WTC11 (cell line): ENCODE results near the gene WDR55. TPM values are rescaled to one million over a fixed set of nuclear protein-coding genes. Genes with fewer than 3 reads are reported as not detected.
"Not testable (repeated sequence)": the region's sequence is repeated elsewhere in the genome, so short reads cannot be mapped to it uniquely, and the experiment has no call there.

Source experiments
- ATAC-seq: fragments of 200-7000 bp; cut with Tn5 transposase; 2 replicates; pipeline ENCODE4 v1.10.0; 2021; ENCODE audit warnings: mild to moderate bottlenecking, moderate library complexity
- CTCF ChIA-PET: fragments of 300-600 bp; sonication (Branson Sonifier 250); formaldehyde crosslinking; loops from one replicate; lab custom pipeline; 2021; ENCODE audit warnings: antibody characterized with exemption; lab: Charles Lee
- POLR2A ChIA-PET: fragments of 350-600 bp; sonication (Branson Sonifier 250); formaldehyde crosslinking; loops from one replicate; lab custom pipeline; 2021; ENCODE audit warnings: antibody characterized with exemption; lab: Charles Lee
- DNase-seq: peaks from one replicate; pipeline ENCODE4 v3.0.0; 2021; ENCODE audit warnings: low spot score
- H3K27ac Mint-ChIP-seq: 2 replicates; pipeline ENCODE4 v1.8.0; 2021; ENCODE audit warnings: mixed read lengths
- H3K27me3 Mint-ChIP-seq: 2 replicates; pipeline ENCODE4 v1.8.0; 2021; ENCODE audit warnings: low read depth, mild to moderate bottlenecking, moderate library complexity, mixed read lengths
- H3K36me3 Mint-ChIP-seq: 2 replicates; pipeline ENCODE4 v1.8.0; 2021; ENCODE audit warnings: mixed read lengths
- H3K4me1 Mint-ChIP-seq: 2 replicates; pipeline ENCODE4 v1.8.0; 2022; ENCODE audit warnings: mixed read lengths
- H3K4me3 Mint-ChIP-seq: 2 replicates; pipeline ENCODE4 v1.8.0; 2021; ENCODE audit warnings: mild to moderate bottlenecking, moderate library complexity, mixed read lengths
- H3K9me3 Mint-ChIP-seq: 2 replicates; pipeline ENCODE4 v1.8.0; 2021; ENCODE audit warnings: mixed read lengths
- ATF1 ChIP-seq: sonication (generic); formaldehyde crosslinking; IDR thresholded peaks from 2 replicates; pipeline ENCODE4 v1.8.1; 2023; ENCODE audit warnings: mild to moderate bottlenecking, moderate library complexity, missing genetic modification reagents
- FOXJ3 ChIP-seq: sonication (generic); formaldehyde crosslinking; IDR thresholded peaks from 2 replicates; pipeline ENCODE4 v1.9.0; 2021; ENCODE audit warnings: missing genetic modification reagents, mild to moderate bottlenecking, borderline replicate concordance
- NFE2L1 ChIP-seq: sonication (generic); formaldehyde crosslinking; IDR thresholded peaks from 2 replicates; pipeline ENCODE4 v1.8.1; 2023; ENCODE audit warnings: missing genetic modification reagents
- NFYB ChIP-seq: sonication (generic); formaldehyde crosslinking; conservative IDR thresholded peaks from 2 replicates; pipeline ENCODE4 v1.8.0; 2022; ENCODE audit warnings: low read depth, missing genetic modification reagents
- SP1 ChIP-seq: sonication (generic); formaldehyde crosslinking; conservative IDR thresholded peaks from 2 replicates; pipeline ENCODE4 v1.8.1; 2022; ENCODE audit warnings: missing genetic modification reagents
- ZBTB43 ChIP-seq: sonication (generic); formaldehyde crosslinking; IDR thresholded peaks from 2 replicates; pipeline ENCODE4 v1.8.1; 2023; ENCODE audit warnings: mild to moderate bottlenecking, missing genetic modification reagents
- ZNF532 ChIP-seq: fragments of 250-450 bp; sonication (Bioruptor Pico); IDR thresholded peaks from 2 replicates; pipeline ENCODE4 v1.9.0; 2021; ENCODE audit warnings: mild to moderate bottlenecking, borderline replicate concordance
- total RNA-seq: library from RNA; stranded (reverse); gene quantifications from 3 replicates; pipeline ENCODE4 v1.2.3, GENCODE V29; 2021
- TF ChIP-seq, protein P1 (sequence below): fragments of 250-450 bp; sonication (Bioruptor Pico); IDR thresholded peaks from 2 replicates; pipeline ENCODE4 v1.9.0; 2021; ENCODE audit warnings: moderate library complexity, mild to moderate bottlenecking, inconsistent platforms, borderline replicate concordance

Gene WDR55
- total RNA-seq, 1 experiment from 2014 or later: 25.3 TPM

GRCh38 chr5:140700177-140701144 is 35.8 kb downstream of the WDR55 start, which contains the start of gene ZMAT2 (continued):
- peak; percentile 85 for TF ChIP-seq NFYB (CRISPR knock-in tag)
- TF ChIP-seq, all 79 proteins: peak for 5

DNA sequence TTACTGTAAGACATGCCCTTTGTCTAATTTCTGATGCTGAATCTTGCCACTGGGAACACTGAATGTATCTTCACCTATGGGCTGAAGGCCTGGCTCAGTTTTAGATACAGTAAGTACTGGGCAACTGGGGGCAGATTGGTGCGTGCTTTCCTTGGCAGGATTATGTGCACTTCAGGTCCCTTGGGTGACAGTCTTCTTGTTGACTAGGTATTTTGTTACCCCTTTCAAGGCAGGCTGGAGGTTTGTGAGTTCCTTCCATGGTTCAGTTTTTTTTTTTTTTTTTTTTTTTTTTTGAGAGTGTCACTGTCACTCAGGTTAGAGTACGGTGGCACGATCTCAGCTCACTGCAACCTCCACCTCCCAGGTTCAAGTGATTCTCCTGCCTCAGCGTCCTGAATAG is 43.1 kb downstream of the WDR55 start:
- peaks cover 29% of the 10 kb centered on the region for H3K36me3 Mint-ChIP-seq
- DNase-seq (no peak), ATAC-seq (no peak)
- H3K4me1 Mint-ChIP-seq: peaks cover 4% of the 10 kb centered on the region; the same call in 1 of the 2 replicates
- H3K27me3 Mint-ChIP-seq: no peaks in the 10 kb centered on the region
- H3K4me3 Mint-ChIP-seq: no peak overlapping the region
- H3K9me3 Mint-ChIP-seq: no peaks in the 10 kb centered on the region
- no peak overlapping the region for H3K27ac Mint-ChIP-seq
- TF ChIP-seq ZNF532 (no peak), ATF1 (CRISPR knock-in tag) (no peak), FOXJ3 (CRISPR knock-in tag) (no peak)
- CTCF ChIA-PET: interaction anchor here (0.5 kb wide), 1 partner anchor 13 kb away, joined by 3 read pairs; no protein-coding TSS in a partner anchor
- POLR2A ChIA-PET: no interaction called here

DNA sequence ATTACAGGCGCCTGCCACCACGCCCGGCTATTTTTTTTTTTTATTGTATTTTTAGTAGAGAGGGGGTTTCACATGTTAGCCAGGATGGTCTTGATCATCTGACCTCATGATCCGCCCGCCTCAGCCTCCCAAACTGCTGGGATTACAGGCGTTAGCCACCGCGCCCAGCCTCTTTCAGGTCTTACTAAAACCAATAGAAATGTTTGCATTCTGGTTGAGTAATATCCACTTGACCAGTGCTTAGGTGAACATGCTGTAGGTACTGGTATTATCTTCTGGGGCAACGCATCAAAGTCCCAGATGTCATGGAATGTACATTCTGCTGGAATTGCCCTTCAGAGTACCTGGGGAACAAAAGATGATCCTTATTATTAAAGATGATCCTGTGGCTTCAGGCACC is 44.1 kb downstream of the WDR55 start:
- POLR2A ChIA-PET: interaction anchor here (1.2 kb wide), 1 partner anchor 9 kb away, joined by 3 read pairs; the partner anchor contains the start of gene ZMAT2
- CTCF ChIA-PET, DNase-seq, ATAC-seq, H3K4me3 Mint-ChIP-seq, H3K9me3 Mint-ChIP-seq, H3K27ac Mint-ChIP-seq, H3K27me3 Mint-ChIP-seq, H3K4me1 Mint-ChIP-seq: not testable (repeated sequence)
- H3K36me3 Mint-ChIP-seq: peaks cover 19% of the 10 kb centered on the region

DNA sequence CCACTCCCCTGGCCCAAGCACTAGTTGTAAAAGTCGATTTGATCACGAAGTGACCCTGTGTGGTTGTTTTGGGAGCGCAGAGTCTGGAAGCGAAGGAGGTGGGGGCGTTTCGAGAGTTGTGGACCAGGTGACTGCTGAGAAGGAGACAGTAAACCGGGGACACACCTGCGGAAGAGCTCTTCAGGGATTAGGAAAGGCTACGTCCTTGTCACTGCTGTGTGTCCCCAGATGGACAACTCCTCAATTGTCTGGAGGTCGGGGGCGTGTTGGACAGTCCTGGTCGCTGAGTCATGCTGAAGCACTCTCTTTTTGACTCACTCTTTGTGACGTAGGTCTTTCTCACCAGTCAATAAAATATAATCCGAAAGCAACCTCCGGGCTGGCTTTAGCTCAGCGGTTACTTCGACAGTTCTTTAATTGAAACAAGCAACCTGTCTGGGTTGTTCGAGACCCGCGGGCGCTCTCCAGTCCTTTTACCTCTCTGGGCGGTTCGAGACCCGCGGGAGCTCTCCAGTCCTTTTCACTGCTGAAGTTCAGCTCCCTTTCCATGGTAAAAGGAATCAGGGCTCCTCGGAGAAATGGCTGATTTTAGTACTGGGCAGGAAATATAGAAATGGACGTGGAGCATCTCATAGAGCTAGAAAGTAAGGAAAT is 46.3 kb downstream of the WDR55 start:
- H3K4me3 Mint-ChIP-seq: peak overlapping the region; percentile 92
- peak; percentile 83 for ATAC-seq
- POLR2A ChIA-PET: interaction anchor here (0.6 to 1.7 kb wide), 4 partner anchors 11 to 164 kb away, joined by 3 to 10 read pairs (median 4); partner anchors contain the start of genes DND1, EIF4EBP3, IK and NDUFA2

DNA sequence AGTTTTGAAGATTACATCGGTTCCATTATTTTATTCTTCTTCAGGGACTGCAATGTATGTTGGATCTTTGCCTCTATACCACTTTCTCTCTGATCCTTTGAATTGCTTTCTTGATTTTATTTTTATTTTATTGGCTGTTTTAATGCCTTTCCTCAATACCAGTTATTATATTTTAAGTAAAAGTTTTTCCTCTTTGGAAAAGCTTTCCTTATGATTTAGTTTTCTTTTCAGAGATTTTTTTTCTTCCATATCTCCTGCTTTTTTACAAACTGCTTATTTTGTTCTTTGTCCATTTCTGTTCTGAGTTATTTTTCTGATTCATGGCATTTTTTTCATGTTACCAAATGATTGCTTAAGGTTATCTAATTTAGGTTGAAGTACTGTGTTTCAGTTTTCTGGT is 47.1 kb downstream of the WDR55 start:
- Mint-ChIP-seq H3K36me3 (no peaks in the 10 kb centered on the region), H3K9me3 (no peaks in the 10 kb centered on the region), H3K4me3 (peak overlapping the region; percentile 92), H3K4me1 (peaks cover 4% of the 10 kb centered on the region; the same call in 1 of the 2 replicates), H3K27me3 (no peaks in the 10 kb centered on the region), H3K27ac (no peak overlapping the region)
- ChIA-PET POLR2A (interaction anchor here (0.9 to 1.7 kb wide), 2 partner anchors 12 to 164 kb away, joined by 3 to 10 read pairs; partner anchors contain the start of genes EIF4EBP3 and ZMAT2), CTCF (interaction anchor here (0.6 to 1.6 kb wide), 8 partner anchors 8 to 467 kb away, joined by 3 to 12 read pairs (median 4); partner anchors contain the start of genes CD14, HARS1, HARS2 and TMCO6)
- TF ChIP-seq ZBTB43 (CRISPR knock-in tag): no peak
- ATAC-seq: no peak
- no peak for DNase-seq

More for the DNA sequence above, 46.3 kb downstream of the WDR55 start:
- H3K27ac Mint-ChIP-seq: peak overlapping the region; percentile 77
- DNase-seq: peak; percentile 77
- H3K27me3 Mint-ChIP-seq: no peaks in the 10 kb centered on the region
- CTCF ChIA-PET: interaction anchor here (0.6 to 1.6 kb wide), 13 partner anchors 9 to 466 kb away, joined by 3 to 12 read pairs (median 4); partner anchors contain the start of genes CD14, EIF4EBP3, HARS1 and HARS2
- peaks cover 4% of the 10 kb centered on the region; the same call in 1 of the 2 replicates for H3K4me1 Mint-ChIP-seq
- peak; percentile 89 for TF ChIP-seq NFE2L1 (CRISPR knock-in tag)
- TF ChIP-seq SP1 (CRISPR knock-in tag): 0 out of 2 replicates have a peak, but pooled peaks have one; percentile 22
- TF ChIP-seq, protein P1, sequence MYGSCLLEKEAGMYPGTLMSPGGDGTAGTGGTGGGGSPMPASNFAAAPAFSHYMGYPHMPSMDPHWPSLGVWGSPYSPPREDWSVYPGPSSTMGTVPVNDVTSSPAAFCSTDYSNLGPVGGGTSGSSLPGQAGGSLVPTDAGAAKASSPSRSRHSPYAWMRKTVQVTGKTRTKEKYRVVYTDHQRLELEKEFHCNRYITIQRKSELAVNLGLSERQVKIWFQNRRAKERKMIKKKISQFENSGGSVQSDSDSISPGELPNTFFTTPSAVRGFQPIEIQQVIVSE: no peak
- no peaks in the 10 kb centered on the region for H3K9me3 Mint-ChIP-seq
- H3K36me3 Mint-ChIP-seq: peaks cover 3% of the 10 kb centered on the region
